ENCODE measurements around the gene MZB1.

MZB1 gene

GRCh38 chr5:139389701-139390638 is at the start of gene MZB1:
Gene MZB1, minus strand, starts transcription at chr5:139389913. Its CDS starts 57 bp downstream, at chr5:139389856.
- DNase-seq, result no peak

GRCh38 chr5:139439013-139439903 is 49.5 kb upstream of the MZB1 start, which contains the start of gene DNAJC18:
Gene DNAJC18, minus strand, starts transcription at chr5:139439525. Its CDS starts 80 bp downstream, at chr5:139439445.
- peak; percentile 87 for DNase-seq

GRCh38 chr5:139438707-139439012 is 48.9 kb upstream of the MZB1 start:
- no peak for DNase-seq

GRCh38 chr5:139435676-139436075 is 46.0 kb upstream of the MZB1 start:
- DNase-seq, result no peak

GRCh38 chr5:139431706-139432105 is 42.0 kb upstream of the MZB1 start:
- DNase-seq, result no peak

GRCh38 chr5:139430015-139430414 is 40.3 kb upstream of the MZB1 start:
- no peak for DNase-seq

GRCh38 chr5:139426203-139426885 is 36.6 kb upstream of the MZB1 start:
- no peak for DNase-seq

- DNase-seq, result no peak
These were observed 35.8 kb upstream of the MZB1 start for GRCh38 chr5:139425497-139425896.

GRCh38 chr5:139422307-139422893 is 32.7 kb upstream of the MZB1 start:
- peak; percentile 56 for DNase-seq

- no peak for DNase-seq
These were observed 29.8 kb upstream of the MZB1 start for GRCh38 chr5:139419226-139420192.

- no peak for DNase-seq
These were observed 29.1 kb upstream of the MZB1 start for GRCh38 chr5:139418793-139419192.

GRCh38 chr5:139417214-139417613 is 27.5 kb upstream of the MZB1 start:
- DNase-seq, result peak; percentile 61

GRCh38 chr5:139416651-139417050 is 26.9 kb upstream of the MZB1 start:
- DNase-seq, result no peak

GRCh38 chr5:139415869-139416268 is 26.2 kb upstream of the MZB1 start:
- DNase-seq, result no peak

GRCh38 chr5:139415221-139415861 is 25.6 kb upstream of the MZB1 start:
- DNase-seq, result peak; percentile 33

- DNase-seq, result no peak
These were observed 24.9 kb upstream of the MZB1 start for GRCh38 chr5:139414581-139415130.

GRCh38 chr5:139413963-139414362 is 24.2 kb upstream of the MZB1 start:
- DNase-seq, result no peak

GRCh38 chr5:139413153-139413552 is 23.4 kb upstream of the MZB1 start:
- DNase-seq, result no peak

- no peak for DNase-seq
These were observed 21.5 kb upstream of the MZB1 start for GRCh38 chr5:139410993-139411828.

Measured in DMS 273 treated with DMSO at 0.1 percent for 48 hours (cell line).